H1 (cell line): Measurements from ENCODE around the gene SLC8A3. TPM values are rescaled to one million over a fixed set of nuclear protein-coding genes. Genes with fewer than 3 reads are reported as not detected.

Source experiments
- CTCF ChIA-PET: fragments of 300-600 bp; sonication (Branson Sonifier 250); formaldehyde crosslinking; loops from one replicate; lab custom pipeline; 2021; ENCODE audit not compliant: partially characterized antibody; lab: Charles Lee
- POLR2A ChIA-PET: fragments of 300-600 bp; sonication (Branson Sonifier 250); formaldehyde crosslinking; loops from one replicate; lab custom pipeline; 2021; ENCODE audit warnings: inconsistent platforms; ENCODE audit not compliant: partially characterized antibody; lab: Charles Lee
- DNase-seq, 2 experiments: peaks; one replicate each; pipeline versions ENCODE4 v3.0.0 to v3.0.0-alpha.2; 2010 to 2022; ENCODE audit warnings: low spot score in 2 of 2, low read depth in 1 of 2, mixed read lengths in 1 of 2
- FAIRE-seq: peaks from 2 replicates; lab custom pipeline; 2011; peaks lifted over from hg19 to GRCh38; lab: Jason Lieb, UNC
- H2AFZ ChIP-seq: 2 replicates; pipeline ENCODE4 v1.8.1; 2012; ENCODE audit warnings: low read length, inconsistent platforms
- H2AK5ac ChIP-seq: 2 replicates; pipeline ENCODE4 v1.6.1; 2013; ENCODE audit warnings: low read depth, low read length
- H2BK120ac ChIP-seq: replicated peaks from 2 replicates; pipeline ENCODE3; 2013; ENCODE audit warnings: low read depth, low read length, inconsistent platforms
- H2BK12ac ChIP-seq: 2 replicates; pipeline ENCODE4 v1.6.1; 2013; ENCODE audit warnings: low read depth, low read length
- H2BK15ac ChIP-seq: 2 replicates; pipeline ENCODE4 v1.6.1; 2013; ENCODE audit warnings: low read length
- H2BK20ac ChIP-seq: 2 replicates; pipeline ENCODE4 v1.6.1; 2013; ENCODE audit warnings: low read length
- H2BK5ac ChIP-seq: 2 replicates; pipeline ENCODE4 v1.6.1; 2013; ENCODE audit warnings: low read depth, low read length
- H3K14ac ChIP-seq: 2 replicates; pipeline ENCODE4 v1.6.1; 2013; ENCODE audit warnings: inconsistent platforms; ENCODE audit not compliant: insufficient read length
- H3K18ac ChIP-seq: 2 replicates; pipeline ENCODE4 v1.6.1; 2013; ENCODE audit warnings: low read length; ENCODE audit errors: extremely low read depth
- H3K23ac ChIP-seq: 2 replicates; pipeline ENCODE4 v1.6.1; 2013; ENCODE audit warnings: inconsistent platforms; ENCODE audit not compliant: insufficient read length
- H3K23me2 ChIP-seq: 2 replicates; pipeline ENCODE4 v1.6.1; 2013; ENCODE audit warnings: low read depth, low read length
- H3K27ac ChIP-seq: 2 replicates; pipeline ENCODE4 v1.6.1; 2011; ENCODE audit warnings: low read depth, low read length, inconsistent platforms
- H3K27me3 ChIP-seq, 4 experiments: replicated peaks in 1 of 4; 1 replicate in 1 of 4; 2 replicates in 3 of 4; pipeline versions ENCODE4 v1.6.1 to v1.8.1; 2011 to 2013; ENCODE audit warnings: low read length in 3 of 4, mild to moderate bottlenecking in 3 of 4, inconsistent platforms in 2 of 4, mixed read lengths in 2 of 4, moderate library complexity in 1 of 4; ENCODE audit not compliant: control insufficient read depth in 3 of 4, insufficient read depth in 3 of 4; ENCODE audit errors: extremely low read depth in 1 of 4
- H3K36me3 ChIP-seq, 4 experiments: 2 replicates each; pipeline versions ENCODE4 v1.6.1 to v1.8.1; 2011 to 2013; ENCODE audit warnings: mild to moderate bottlenecking in 4 of 4, low read length in 3 of 4, moderate library complexity in 2 of 4, control low read depth in 1 of 4, inconsistent platforms in 1 of 4; ENCODE audit not compliant: insufficient read depth in 4 of 4, control insufficient read depth in 2 of 4
- H3K4ac ChIP-seq: replicated peaks from 2 replicates; pipeline ENCODE3; 2013; ENCODE audit warnings: low read length, low read depth, mixed read lengths, inconsistent platforms; ENCODE audit not compliant: insufficient read length
- H3K4me1 ChIP-seq, 4 experiments: replicated peaks in 1 of 4; 1 replicate in 1 of 4; 2 replicates in 3 of 4; pipeline versions ENCODE4 v1.6.1 to v1.8.1; 2011 to 2013; ENCODE audit warnings: low read length in 3 of 4, inconsistent platforms in 2 of 4, mixed read lengths in 1 of 4; ENCODE audit not compliant: insufficient read depth in 4 of 4, control insufficient read depth in 3 of 4
- H3K4me2 ChIP-seq, 2 experiments: 2 replicates each; pipeline versions ENCODE4 v1.6.1 to v1.8.1; 2011 to 2013; ENCODE audit warnings: low read depth in 2 of 2, low read length in 2 of 2, control low read depth in 1 of 2, inconsistent platforms in 1 of 2, mild to moderate bottlenecking in 1 of 2; ENCODE audit not compliant: insufficient read depth in 1 of 2
- H3K4me3 ChIP-seq, 4 experiments: fragments of 200-600, 300-600 bp in 1 of 4; sonication (generic), shearing (Covaris generic), sonication (Bioruptor Twin) in 1 of 4; 2 replicates each; pipeline versions ENCODE4 v1.5.1 to v1.8.1; 2011 to 2016; ENCODE audit warnings: low read length in 4 of 4, low read depth in 3 of 4, control low read depth in 2 of 4, inconsistent platforms in 2 of 4, mild to moderate bottlenecking in 2 of 4, mixed read lengths in 1 of 4, moderate library complexity in 1 of 4; ENCODE audit not compliant: insufficient read depth in 2 of 4; ENCODE audit errors: extremely low read depth in 1 of 4
- H3K56ac ChIP-seq: replicated peaks from 2 replicates; pipeline ENCODE3; 2013; ENCODE audit warnings: low read depth, mild to moderate bottlenecking, mixed read lengths, low read length, inconsistent platforms; ENCODE audit not compliant: insufficient read length
- H3K79me1 ChIP-seq: 2 replicates; pipeline ENCODE4 v1.6.1; 2013; ENCODE audit warnings: low read depth, low read length, control low read depth
- H3K79me2 ChIP-seq, 2 experiments: 2 replicates each; pipeline versions ENCODE4 v1.6.1 to v1.8.1; 2012 to 2013; ENCODE audit warnings: low read length in 2 of 2, mild to moderate bottlenecking in 2 of 2, inconsistent platforms in 1 of 2; ENCODE audit not compliant: insufficient read depth in 2 of 2, control insufficient read depth in 1 of 2
- H3K9ac ChIP-seq, 4 experiments: replicated peaks in 1 of 4; 1 replicate in 1 of 4; 2 replicates in 3 of 4; pipeline versions ENCODE4 v1.6.1 to v1.8.1; 2011 to 2013; ENCODE audit warnings: low read depth in 3 of 4, low read length in 3 of 4, control low read depth in 2 of 4, mild to moderate bottlenecking in 2 of 4, moderate library complexity in 2 of 4, inconsistent platforms in 1 of 4; ENCODE audit errors: extremely low read depth in 1 of 4
- H3K9me3 ChIP-seq, 2 experiments: 2 replicates each; pipeline versions ENCODE4 v1.6.1 to v1.8.1; 2012 to 2013; ENCODE audit warnings: mild to moderate bottlenecking in 2 of 2, moderate library complexity in 2 of 2, control low read depth in 1 of 2, inconsistent platforms in 1 of 2, low read depth in 1 of 2, low read length in 1 of 2, mixed read lengths in 1 of 2; ENCODE audit not compliant: insufficient read depth in 2 of 2
- H4K20me1 ChIP-seq, 2 experiments: replicated peaks in 1 of 2; 2 replicates each; pipeline versions ENCODE3 to v1.8.1; 2011 to 2013; ENCODE audit warnings: inconsistent platforms in 2 of 2, low read length in 2 of 2, mild to moderate bottlenecking in 1 of 2; ENCODE audit not compliant: insufficient read depth in 2 of 2, control insufficient read depth in 1 of 2
- H4K5ac ChIP-seq: 2 replicates; pipeline ENCODE4 v1.6.1; 2013; ENCODE audit warnings: low read length, low read depth, mixed read lengths, inconsistent platforms; ENCODE audit not compliant: insufficient read length
- H4K8ac ChIP-seq: 2 replicates; pipeline ENCODE4 v1.8.0; 2013; ENCODE audit warnings: mild to moderate bottlenecking, moderate library complexity, low read length, inconsistent platforms; ENCODE audit not compliant: insufficient read depth; ENCODE audit errors: extremely low read depth
- H4K91ac ChIP-seq: replicated peaks from 2 replicates; pipeline ENCODE3; 2013; ENCODE audit warnings: low read length, mixed read lengths, inconsistent platforms; ENCODE audit not compliant: insufficient read length
- ASH2L ChIP-seq: fragments of 200-600, 300-600 bp; sonication (generic); IDR thresholded peaks from one replicate; pipeline ENCODE4 v1.7.1; 2017; ENCODE audit warnings: low read length
- ATF2 ChIP-seq: IDR thresholded peaks from 2 replicates; pipeline ENCODE4 v1.6.1; 2012; ENCODE audit warnings: low read length, inconsistent platforms
- BACH1 ChIP-seq: IDR thresholded peaks from 2 replicates; pipeline ENCODE4 v1.6.1; 2012; ENCODE audit warnings: low read length, improper control_type of control experiment
- BRCA1 ChIP-seq: IDR thresholded peaks from 2 replicates; pipeline ENCODE4 v1.6.1; 2012; ENCODE audit warnings: low read depth, low read length, improper control_type of control experiment
- CREB1 ChIP-seq: IDR thresholded peaks from 2 replicates; pipeline ENCODE4 v1.6.1; 2012; ENCODE audit warnings: inconsistent platforms
- EP300 ChIP-seq, 2 experiments: IDR thresholded peaks; 1 replicate in 1 of 2; 2 replicates in 1 of 2; pipeline ENCODE4 v1.6.1; 2011 to 2012; ENCODE audit warnings: low read depth in 2 of 2, low read length in 2 of 2, mild to moderate bottlenecking in 2 of 2, borderline replicate concordance in 1 of 2, inconsistent platforms in 1 of 2, moderate library complexity in 1 of 2
- JUND ChIP-seq: IDR thresholded peaks from 2 replicates; pipeline ENCODE4 v1.6.1; 2011; ENCODE audit warnings: mild to moderate bottlenecking, improper control_type of control experiment, low read length
- KDM4A ChIP-seq: IDR thresholded peaks from one replicate; pipeline ENCODE4 v1.7.1; 2012; ENCODE audit warnings: low read depth, mild to moderate bottlenecking, moderate library complexity, low read length, inconsistent platforms; ENCODE audit not compliant: severe bottlenecking
- POLR2AphosphoS5 ChIP-seq: IDR thresholded peaks from 2 replicates; pipeline ENCODE4 v1.6.1; 2011; ENCODE audit warnings: low read depth, low read length
- RAD21 ChIP-seq, 2 experiments: IDR thresholded peaks in 1 of 2; conservative IDR thresholded peaks in 1 of 2; 2 replicates each; pipeline ENCODE4 v1.6.1; 2011; ENCODE audit warnings: low read depth in 2 of 2, low read length in 2 of 2, improper control_type of control experiment in 1 of 2, inconsistent platforms in 1 of 2, mild to moderate bottlenecking in 1 of 2, moderate library complexity in 1 of 2
- RNF2 ChIP-seq: fragments of 200-900, 300-1000 bp; sonication (generic); IDR thresholded peaks from 2 replicates; pipeline ENCODE4 v1.7.1; 2016; ENCODE audit warnings: borderline replicate concordance, low read depth, mild to moderate bottlenecking, antibody characterized with exemption, low read length; ENCODE audit not compliant: poor library complexity, severe bottlenecking; ENCODE audit errors: missing control alignments
- SAP30 ChIP-seq: fragments of 300-600 bp; sonication (generic); IDR thresholded peaks from 2 replicates; pipeline ENCODE4 v1.7.1; 2012; ENCODE audit warnings: low read length, moderate library complexity, mild to moderate bottlenecking, inconsistent platforms; ENCODE audit not compliant: insufficient read depth, insufficient replicate concordance
- WGBS, 2 experiments: shearing (Covaris generic) in 1 of 2; methylation state at CpG; one replicate each; pipeline versions ENCODE4 v1.1.6 to v1.1.7; 2013 to 2015; ENCODE audit warnings: low lambda C conversion rate in 2 of 2, mixed read lengths in 2 of 2, inconsistent platforms in 1 of 2, low coverage in 1 of 2, missing lambda C conversion rate in 1 of 2; ENCODE audit not compliant: insufficient replicate concordance in 2 of 2, insufficient coverage in 1 of 2, insufficient read length in 1 of 2; ENCODE audit errors: extremely low coverage in 1 of 2, missing lambda C conversion rate in 1 of 2; 5-methylcytosine and 5-hydroxymethylcytosine counted together
- polyA plus RNA-seq, 7 experiments: library from polyadenylated mRNA; depleted of rRNA in 3 of 7; stranded (reverse) in 5 of 7; unstranded in 2 of 7; fragments of >200 nt in 5 of 7; fragments of 200-250 nt in 2 of 7; gene quantifications; 1 replicate in 5 of 7; 2 replicates in 1 of 7; 4 replicates in 1 of 7; pipeline versions ENCODE4 v1.2.1 to v1.2.3, GENCODE V29; 2011 to 2013; ENCODE audit warnings: missing spikeins in 2 of 7, mixed read lengths in 2 of 7
- total RNA-seq: library from RNA; stranded (reverse); fragmentation: NEBNext Ultra II Directional; extraction: Animal tissue kit (Norgen Biotek cat#: 25700); gene quantifications from 2 replicates; pipeline ENCODE4 v1.2.1, GENCODE V29; 2021

Gene SLC8A3
- total and polyA plus RNA-seq, 2 of the 8 experiments (the other 6 are each of a cell fraction or from before 2014, with no cell fraction given), result 0.38 to 1.1 TPM

GRCh38 chr14:70162358-70162757 lies 26.4 kb downstream of the SLC8A3 start:
- ChIA-PET POLR2A (no interaction called here), CTCF (interaction anchor here (2.5 kb wide), 1 partner anchor 89 kb away, joined by 9 read pairs; no protein-coding TSS in a partner anchor)
- H3K14ac ChIP-seq, result no peak overlapping the region
- no peak for DNase-seq
- no peaks in the 10 kb centered on the region for H3K4me1 ChIP-seq
- H2BK120ac ChIP-seq, result no peak overlapping the region
- H3K27me3 ChIP-seq, result no peaks in the 10 kb centered on the region
- no peaks in the 10 kb centered on the region for H3K79me2 ChIP-seq
- 79% methylated on average over 4 of the region's 4 CpGs; no CpG with 5 or more reads in 1 of the 2 experiments for WGBS, 2 experiments
- H2AK5ac ChIP-seq, result no peak overlapping the region
- no peak for FAIRE-seq
- no peak overlapping the region for H4K5ac ChIP-seq
- H2BK20ac ChIP-seq, result no peak overlapping the region
- no peak overlapping the region for H3K18ac ChIP-seq
- H3K9me3 ChIP-seq, result no peaks in the 10 kb centered on the region
- no peak overlapping the region for H3K4me2 ChIP-seq
- H2BK15ac ChIP-seq, result no peak overlapping the region
- H3K23ac ChIP-seq, result no peak overlapping the region
- no peak overlapping the region for H3K9ac ChIP-seq
- no peak overlapping the region for H3K4ac ChIP-seq
- no peak overlapping the region for H3K27ac ChIP-seq
- no peak overlapping the region for H3K4me3 ChIP-seq
- H2BK5ac ChIP-seq, result no peak overlapping the region
- H3K36me3 ChIP-seq, result no peaks in the 10 kb centered on the region
- no peaks in the 10 kb centered on the region for H4K20me1 ChIP-seq
- H2BK12ac ChIP-seq, result no peak overlapping the region
- H2AFZ ChIP-seq, result no peak overlapping the region
- no peak overlapping the region for H4K8ac ChIP-seq
- no peaks in the 10 kb centered on the region for H3K79me1 ChIP-seq
- no peaks in the 10 kb centered on the region for H3K23me2 ChIP-seq
- H3K56ac ChIP-seq, result no peak overlapping the region
- H4K91ac ChIP-seq, result no peak overlapping the region
- TF ChIP-seq CREB1 (no peak), BRCA1 (no peak), ASH2L (no peak), SAP30 (no peak), RNF2 (no peak), BACH1 (no peak), EP300 (IDR thresholded peaks at IDR 0.05; ENCODE audit: borderline replicate concordance in 1 of 2, low read depth in 2 of 2, low read length in 2 of 2) (no peak), JUND (no peak), RAD21 (IDR thresholded peaks at IDR 0.05 in 1 of 2, conservative IDR thresholded peaks at IDR 0.05 in 1 of 2; ENCODE audit: low read depth in 2 of 2, low read length in 2 of 2) (no peak), KDM4A (no peak), ATF2 (no peak), POLR2AphosphoS5 (no peak)
